Measurements from ENCODE around the gene CAND1. TPM values are rescaled to one million over a fixed set of nuclear protein-coding genes. Genes with fewer than 3 reads are reported as not detected.

Gene CAND1
- total and polyA plus RNA-seq, 2 of the 8 experiments (the other 6 are each of a cell fraction or from before 2014, with no cell fraction given) = 39.4 to 271 TPM

GRCh38 chr12:67237231-67237630, 31.9 kb upstream of the CAND1 start (continued):
- TF ChIP-seq KDM1A (IDR thresholded peaks at IDR 0.05; ENCODE audit: borderline replicate concordance, low read length) = no peak
- TF ChIP-seq TEAD4 (IDR thresholded peaks at IDR 0.05; ENCODE audit: low read depth, low read length) = no peak
- no peak for TF ChIP-seq CHD2 (IDR thresholded peaks at IDR 0.05; ENCODE audit: low read length)
- no peak for TF ChIP-seq KDM5A (IDR thresholded peaks at IDR 0.05; ENCODE audit: low read length)
- TF ChIP-seq HDAC2 (IDR thresholded peaks at IDR 0.05; ENCODE audit: borderline replicate concordance in 1 of 2, low read depth in 2 of 2, low read length in 2 of 2) = no peak
- no peak for TF ChIP-seq MAFK (IDR thresholded peaks at IDR 0.05; ENCODE audit: low read depth, low read length)
- no peak for TF ChIP-seq SIN3A (conservative IDR thresholded peaks at IDR 0.05 in 1 of 2, IDR thresholded peaks at IDR 0.05 in 1 of 2; ENCODE audit: low read depth in 1 of 2, low read length in 2 of 2)
